Right cardiac atrium (tissue), 5 donors: ENCODE results near the gene CAMTA1. TPM values are rescaled to one million over a fixed set of nuclear protein-coding genes. Genes with fewer than 3 reads are reported as not detected.

Experiments
- ATAC-seq, 2 donors: fragments of 200-7000 bp; cut with Tn5 transposase; one replicate each; pipeline versions ENCODE4 v1.8.0 to v1.9.1; 2020; ENCODE audit warnings: moderate library complexity in 2 of 2, mild to moderate bottlenecking in 1 of 2
- DNase-seq, 3 donors: peaks; one replicate each; pipeline ENCODE4 v3.0.0-alpha.2; 2020
- H3K27ac ChIP-seq: one replicate; pipeline ENCODE4 v1.5.1; 2013; ENCODE audit warnings: mild to moderate bottlenecking, low read length, control low read depth, moderate library complexity
- H3K27me3 ChIP-seq: one replicate; pipeline ENCODE4 v1.6.1; 2013; ENCODE audit not compliant: control insufficient read depth, insufficient read depth
- H3K4me1 ChIP-seq: one replicate; pipeline ENCODE4 v1.6.1; 2013; ENCODE audit warnings: low read length; ENCODE audit not compliant: control insufficient read depth, insufficient read depth
- H3K4me3 ChIP-seq: one replicate; pipeline ENCODE4 v1.5.1; 2013; ENCODE audit warnings: low read length, control low read depth
- H3K9me3 ChIP-seq: one replicate; pipeline ENCODE4 v1.6.1; 2013; ENCODE audit warnings: low read length; ENCODE audit not compliant: control insufficient read depth
- WGBS: extraction: QIAGEN DNeasy Blood & Tissue Kit; methylation state at CpG from one replicate; pipeline ENCODE4 v1.1.7; 2013; 5-methylcytosine and 5-hydroxymethylcytosine counted together
- intact Hi-C, 4 donors: fragments of 100-400 bp; cut with DNase I; formaldehyde crosslinking; loops; one replicate each; pipeline versions ENCODE4 v1.11.0 to v1.14.0; 2022 to 2023
- polyA plus RNA-seq: library from polyadenylated mRNA; stranded (reverse); fragments of 200-250 nt; gene quantifications from one replicate; pipeline ENCODE4 v1.2.3, GENCODE V29; 2013
- total RNA-seq, 4 donors: library from RNA; stranded (reverse); fragmentation: NEBNext Ultra II Directional; extraction: Animal tissue kit (Norgen Biotek cat#: 25700); gene quantifications; one replicate each; pipeline ENCODE4 v1.2.1, GENCODE V29; 2021
- donor health status: healthy with polysubstance abuse.
- donor health status: DM: no; HTN: yes; CAD: no.
- donor health status: DM: no; HTN: no; CAD: no.
- donor health status: DM: no; HTN: yes; CAD: no; lungs with severe emphysema.
- donor health status: DM: yes; HTN: yes; CAD: no.

Gene CAMTA1
- total and polyA plus RNA-seq, 5 donors = 155 to 334 (median 164) TPM

DNA sequence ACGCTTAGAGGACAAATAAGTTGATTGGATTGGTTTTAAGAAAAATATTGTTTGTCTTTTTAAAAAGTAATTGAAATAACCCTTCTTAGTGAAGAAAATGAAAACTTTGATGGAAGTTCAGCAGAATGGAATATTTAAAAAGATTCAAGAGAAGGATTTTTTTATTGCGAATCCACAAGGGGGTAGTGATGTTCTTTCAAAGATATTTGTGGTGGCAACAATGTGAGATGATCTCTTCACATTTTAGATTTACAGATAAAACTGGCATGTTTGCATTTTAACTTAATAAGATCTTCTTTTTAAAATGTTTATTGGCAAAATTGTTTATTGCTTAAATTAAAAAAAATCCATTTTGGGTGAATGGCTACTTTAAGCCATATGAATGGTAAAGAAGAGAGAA is 8.9 kb downstream of the CAMTA1 start:
- Histone ChIP-seq H3K27ac (no peak overlapping the region), H3K27me3 (no peaks in the 10 kb centered on the region), H3K4me3 (no peak overlapping the region), H3K9me3 (no peaks in the 10 kb centered on the region), H3K4me1 (peaks cover 5% of the 10 kb centered on the region)
- DNase-seq (no peak), ATAC-seq (no peak)
- intact Hi-C loops = loop anchor here (2.0 to 10.0 kb wide), 6 partner anchors 91 to 421 kb away; no protein-coding TSS in a partner anchor
- 53% methylated on average over 2 of the region's 2 CpGs for WGBS

- peaks cover 5% of the 10 kb centered on the region for H3K4me1 ChIP-seq
- 88% methylated on average over 4 of the region's 4 CpGs for WGBS
These were observed 9.9 kb downstream of the CAMTA1 start for GRCh38 chr1:6795203-6795602.

GRCh38 chr1:6795661-6796060 is 10.4 kb downstream of the CAMTA1 start:
- H3K27me3 ChIP-seq = no peaks in the 10 kb centered on the region
- peaks cover 5% of the 10 kb centered on the region for H3K4me1 ChIP-seq
- intact Hi-C loops = loop anchor here (2.0 to 10.0 kb wide), 5 partner anchors 89 to 419 kb away; no protein-coding TSS in a partner anchor
- no peak overlapping the region for H3K27ac ChIP-seq
- H3K9me3 ChIP-seq = no peaks in the 10 kb centered on the region
- DNase-seq (no peak), ATAC-seq (peak; percentile 9 to 31)
- WGBS = 20% methylated on average over 2 of the region's 2 CpGs
- no peak overlapping the region for H3K4me3 ChIP-seq

More at GRCh38 chr1:6795203-6795602, 9.9 kb downstream of the CAMTA1 start:
- no peaks in the 10 kb centered on the region for H3K27me3 ChIP-seq
- no peak for ATAC-seq
- H3K9me3 ChIP-seq = no peaks in the 10 kb centered on the region
- no peak for DNase-seq
- H3K4me3 ChIP-seq = no peak overlapping the region
- intact Hi-C loops = loop anchor here (2.0 to 10.0 kb wide), 5 partner anchors 90 to 420 kb away; no protein-coding TSS in a partner anchor
- H3K27ac ChIP-seq = no peak overlapping the region

DNA sequence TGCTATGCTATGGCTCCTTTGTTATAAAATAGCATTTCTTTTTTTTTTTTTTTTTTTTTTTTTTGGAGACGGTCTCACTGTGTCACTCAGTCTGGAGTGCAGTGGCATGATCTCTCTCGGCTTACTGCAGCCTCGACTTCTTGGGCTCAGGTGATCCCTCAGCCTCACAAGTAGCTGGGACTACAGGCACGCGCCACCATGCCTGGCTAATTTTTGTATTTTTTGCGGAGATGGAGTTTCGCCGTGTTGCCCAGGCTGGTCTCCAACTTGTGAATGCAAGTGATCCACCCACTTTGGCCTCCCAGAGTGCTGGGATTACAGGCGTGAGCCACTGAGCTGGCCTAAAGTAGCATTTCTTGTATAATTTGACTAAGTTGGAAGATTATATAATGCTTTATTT is 10.8 kb downstream of the CAMTA1 start:
- Histone ChIP-seq H3K4me1 (peaks cover 5% of the 10 kb centered on the region), H3K27me3 (no peaks in the 10 kb centered on the region), H3K4me3 (no peak overlapping the region), H3K27ac (peak overlapping the region; percentile 25), H3K9me3 (no peaks in the 10 kb centered on the region)
- DNase-seq (peak in 1 of 3 donors; percentile 59), ATAC-seq (peak; percentile 38)
- intact Hi-C loops = loop anchor here (10.0 kb wide), 4 partner anchors 89 to 419 kb away; no protein-coding TSS in a partner anchor
- WGBS = 53% methylated on average over 9 of the region's 9 CpGs

DNA sequence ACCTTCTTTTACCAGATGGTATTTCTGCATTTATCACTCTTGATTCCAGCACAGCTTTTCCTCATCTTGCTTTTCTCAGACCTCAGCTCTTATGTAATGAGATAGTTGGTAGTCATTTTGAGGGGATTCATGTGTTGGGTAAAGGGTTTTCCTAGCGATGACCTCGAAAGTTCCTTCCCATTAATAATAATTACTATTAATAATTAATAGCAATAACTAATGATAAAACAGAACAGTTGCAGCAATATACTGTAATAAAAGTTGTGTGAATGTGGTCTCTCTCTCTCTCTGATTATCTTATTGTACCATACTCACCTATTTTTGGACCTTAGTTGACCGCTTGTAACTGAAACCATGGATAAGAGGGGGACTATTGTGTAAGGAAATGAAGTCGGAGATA is 14.2 kb downstream of the CAMTA1 start:
- Histone ChIP-seq H3K27ac (no peak overlapping the region), H3K27me3 (no peaks in the 10 kb centered on the region), H3K9me3 (no peaks in the 10 kb centered on the region), H3K4me3 (no peak overlapping the region), H3K4me1 (peaks cover 19% of the 10 kb centered on the region)
- intact Hi-C loops = loop anchor here (10.0 kb wide), 4 partner anchors 85 to 415 kb away; no protein-coding TSS in a partner anchor
- no peak for DNase-seq
- ATAC-seq = no peak
- WGBS = 82% methylated on average over 4 of the region's 4 CpGs

GRCh38 chr1:6800745-6801144 is 15.5 kb downstream of the CAMTA1 start:
- no peak overlapping the region for H3K4me3 ChIP-seq
- peak in 1 of 2 donors; percentile 11 for ATAC-seq

GRCh38 chr1:6801199-6801598 is 15.9 kb downstream of the CAMTA1 start:
- Histone ChIP-seq H3K27ac (peak overlapping the region; percentile 47), H3K9me3 (no peaks in the 10 kb centered on the region), H3K4me3 (no peak overlapping the region), H3K4me1 (peaks cover 15% of the 10 kb centered on the region), H3K27me3 (no peaks in the 10 kb centered on the region)
- ATAC-seq (peak; percentile 68 to 78), DNase-seq (no peak)
- intact Hi-C loops = loop anchor here in 1 of 4 donors (5.0 kb wide), 1 partner anchor 406 kb away; no protein-coding TSS in a partner anchor
- 64% methylated on average over 2 of the region's 2 CpGs for WGBS

More at GRCh38 chr1:6800745-6801144, 15.5 kb downstream of the CAMTA1 start:
- Histone ChIP-seq H3K27ac (peak overlapping the region; percentile 35), H3K9me3 (no peaks in the 10 kb centered on the region), H3K27me3 (no peaks in the 10 kb centered on the region), H3K4me1 (peaks cover 17% of the 10 kb centered on the region)
- intact Hi-C loops = loop anchor here in 1 of 4 donors (5.0 kb wide), 1 partner anchor 407 kb away; no protein-coding TSS in a partner anchor
- WGBS = 13% methylated on average over 4 of the region's 4 CpGs
- DNase-seq = no peak

- intact Hi-C loops = loop anchor here in 1 of 4 donors (5.0 kb wide), 1 partner anchor 405 kb away; no protein-coding TSS in a partner anchor
- Histone ChIP-seq H3K27ac (peak overlapping the region; percentile 92), H3K9me3 (no peaks in the 10 kb centered on the region), H3K4me1 (peaks cover 16% of the 10 kb centered on the region), H3K4me3 (no peak overlapping the region), H3K27me3 (no peaks in the 10 kb centered on the region)
- ATAC-seq = peak; percentile 30 to 45
- no peak for DNase-seq
- WGBS = 35% methylated on average over 3 of the region's 3 CpGs
These were observed 16.7 kb downstream of the CAMTA1 start for GRCh38 chr1:6801966-6802365.

DNA sequence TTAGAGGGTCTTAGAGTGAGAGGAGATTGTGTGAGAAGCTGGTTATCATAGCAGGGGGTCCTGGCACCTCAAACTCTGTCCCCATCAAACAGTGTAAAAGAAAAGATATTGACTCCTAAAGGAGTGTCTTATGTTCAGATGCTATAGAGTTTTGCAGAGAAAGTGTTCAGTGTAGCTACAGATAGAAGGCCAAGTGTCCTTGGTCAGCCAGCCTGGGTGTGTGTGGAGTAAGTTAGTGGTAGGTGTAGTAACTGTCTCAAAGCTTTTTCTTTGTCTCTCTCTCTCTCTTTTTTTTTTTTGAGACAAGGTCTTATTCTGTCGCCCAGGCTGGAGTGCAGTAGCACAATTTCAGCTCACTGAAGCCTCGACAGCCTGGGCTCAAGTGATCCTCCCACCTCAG is 17.2 kb downstream of the CAMTA1 start:
- intact Hi-C loops = loop anchor here in 1 of 4 donors (5.0 kb wide), 1 partner anchor 405 kb away; no protein-coding TSS in a partner anchor
- Histone ChIP-seq H3K4me1 (peaks cover 17% of the 10 kb centered on the region), H3K4me3 (no peak overlapping the region), H3K9me3 (no peaks in the 10 kb centered on the region), H3K27me3 (no peaks in the 10 kb centered on the region), H3K27ac (peak overlapping the region; percentile 92)
- DNase-seq (no peak), ATAC-seq (peak in 1 of 2 donors; percentile 8)
- 84% methylated on average over 2 of the region's 2 CpGs for WGBS

- Histone ChIP-seq H3K27ac (peak overlapping the region; percentile 92), H3K4me3 (no peak overlapping the region), H3K4me1 (peaks cover 17% of the 10 kb centered on the region), H3K27me3 (no peaks in the 10 kb centered on the region), H3K9me3 (no peaks in the 10 kb centered on the region)
- intact Hi-C loops = loop anchor here in 1 of 4 donors (5.0 kb wide), 1 partner anchor 404 kb away; no protein-coding TSS in a partner anchor
- ATAC-seq = no peak
- DNase-seq = no peak
- 93% methylated on average over 8 of the region's 8 CpGs for WGBS
These were observed 17.6 kb downstream of the CAMTA1 start for GRCh38 chr1:6802893-6803292.

DNA sequence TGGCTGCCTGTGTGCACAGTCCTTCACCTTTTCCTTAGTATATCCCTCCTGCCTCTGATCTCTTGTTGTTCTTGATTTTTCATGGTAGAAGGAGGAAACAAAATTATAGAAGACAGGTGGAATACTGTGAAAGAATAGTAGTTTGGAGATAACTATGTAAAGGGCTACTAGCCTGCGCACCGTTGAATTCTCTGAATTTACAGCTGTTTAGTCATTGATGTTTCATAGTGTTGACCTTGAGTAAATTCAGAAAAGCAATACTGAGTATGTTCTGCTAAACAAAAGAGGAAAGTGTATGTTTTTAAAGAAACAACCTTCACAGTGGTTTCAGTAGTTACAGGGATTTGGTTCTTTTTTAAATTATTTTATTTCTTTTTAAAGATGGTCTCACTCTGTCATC is 18.1 kb downstream of the CAMTA1 start:
- Histone ChIP-seq H3K4me3 (no peak overlapping the region), H3K4me1 (peaks cover 17% of the 10 kb centered on the region), H3K9me3 (no peaks in the 10 kb centered on the region), H3K27ac (no peak overlapping the region), H3K27me3 (no peaks in the 10 kb centered on the region)
- intact Hi-C loops = loop anchor here in 1 of 4 donors (5.0 kb wide), 1 partner anchor 404 kb away; no protein-coding TSS in a partner anchor
- 92% methylated on average over 2 of the region's 2 CpGs for WGBS
- ATAC-seq (no peak), DNase-seq (no peak)
